H9 (cell line): ENCODE data around the gene ZNF92. TPM values are rescaled to one million over a fixed set of nuclear protein-coding genes. Genes with fewer than 3 reads are reported as not detected.

ENCODE experiments used
- DNase-seq: peaks from one replicate; pipeline ENCODE4 v3.0.0-alpha.2; 2017
- H2AFZ ChIP-seq: one replicate; pipeline ENCODE4 v1.6.1; 2013; ENCODE audit warnings: mild to moderate bottlenecking, low read length, control low read depth, moderate library complexity
- H2AK5ac ChIP-seq: 2 replicates; pipeline ENCODE4 v1.6.1; 2013; ENCODE audit warnings: low read length, control low read depth, mixed read lengths; ENCODE audit not compliant: insufficient read length
- H2BK120ac ChIP-seq: one replicate; pipeline ENCODE4 v1.6.1; 2013; ENCODE audit warnings: low read depth, mild to moderate bottlenecking, low read length, control low read depth, inconsistent platforms; ENCODE audit not compliant: poor library complexity, severe bottlenecking
- H2BK12ac ChIP-seq: 2 replicates; pipeline ENCODE4 v1.6.1; 2013; ENCODE audit warnings: low read length, control low read depth, mixed read lengths, low read depth; ENCODE audit not compliant: insufficient read length
- H2BK15ac ChIP-seq: 2 replicates; pipeline ENCODE4 v1.6.1; 2013; ENCODE audit warnings: low read depth, low read length, control low read depth
- H2BK20ac ChIP-seq: one replicate; pipeline ENCODE4 v1.6.1; 2013; ENCODE audit warnings: low read depth, mild to moderate bottlenecking, low read length, control low read depth, inconsistent platforms; ENCODE audit not compliant: poor library complexity, severe bottlenecking
- H2BK5ac ChIP-seq: 2 replicates; pipeline ENCODE4 v1.6.1; 2013; ENCODE audit warnings: low read length, control low read depth, mixed read lengths; ENCODE audit not compliant: insufficient read length
- H3K14ac ChIP-seq: 2 replicates; pipeline ENCODE4 v1.6.1; 2013; ENCODE audit warnings: low read length, control low read depth; ENCODE audit not compliant: insufficient read depth
- H3K18ac ChIP-seq: 2 replicates; pipeline ENCODE4 v1.6.1; 2013; ENCODE audit warnings: low read depth, mild to moderate bottlenecking, mixed read lengths, low read length, control low read depth; ENCODE audit not compliant: insufficient read length
- H3K23ac ChIP-seq: 2 replicates; pipeline ENCODE4 v1.6.1; 2013; ENCODE audit warnings: low read length, control low read depth, mixed read lengths, low read depth; ENCODE audit not compliant: insufficient read length
- H3K23me2 ChIP-seq: 2 replicates; pipeline ENCODE4 v1.6.1; 2013; ENCODE audit warnings: low read depth, mild to moderate bottlenecking, mixed read lengths, low read length, control low read depth; ENCODE audit not compliant: insufficient read length, poor library complexity, severe bottlenecking
- H3K27ac ChIP-seq: 2 replicates; pipeline ENCODE4 v1.5.1; 2013; ENCODE audit warnings: low read length, control low read depth, mixed read lengths, low read depth; ENCODE audit not compliant: insufficient read length
- H3K27me3 ChIP-seq: 2 replicates; pipeline ENCODE4 v1.6.1; 2013; ENCODE audit warnings: low read length, control low read depth, inconsistent platforms; ENCODE audit not compliant: insufficient read depth
- H3K4ac ChIP-seq: 2 replicates; pipeline ENCODE4 v1.6.1; 2013; ENCODE audit warnings: low read depth, mild to moderate bottlenecking, control low read depth, inconsistent platforms, low read length, moderate library complexity
- H3K4me1 ChIP-seq: 2 replicates; pipeline ENCODE4 v1.6.1; 2013; ENCODE audit warnings: low read length, control low read depth, inconsistent platforms; ENCODE audit not compliant: insufficient read depth
- H3K4me2 ChIP-seq: 2 replicates; pipeline ENCODE4 v1.6.1; 2013; ENCODE audit warnings: low read length, control low read depth, mixed read lengths; ENCODE audit not compliant: insufficient read length, insufficient read depth
- H3K56ac ChIP-seq: 2 replicates; pipeline ENCODE4 v1.6.1; 2013; ENCODE audit warnings: low read depth, mild to moderate bottlenecking, mixed read lengths, low read length, control low read depth; ENCODE audit not compliant: insufficient read length
- H3K79me1 ChIP-seq: 2 replicates; pipeline ENCODE4 v1.6.1; 2013; ENCODE audit warnings: low read depth, mild to moderate bottlenecking, moderate library complexity, low read length, control low read depth, inconsistent platforms; ENCODE audit not compliant: insufficient read depth, poor library complexity, severe bottlenecking
- H3K79me2 ChIP-seq: 2 replicates; pipeline ENCODE4 v1.6.1; 2013; ENCODE audit warnings: low read length, control low read depth, inconsistent platforms; ENCODE audit not compliant: insufficient read depth
- H3K9ac ChIP-seq: 2 replicates; pipeline ENCODE4 v1.6.1; 2013; ENCODE audit warnings: low read length, control low read depth, mixed read lengths; ENCODE audit not compliant: insufficient read length; ENCODE audit errors: extremely low read depth
- H3K9me3 ChIP-seq: one replicate; pipeline ENCODE4 v1.6.1; 2013; ENCODE audit warnings: low read depth, low read length, inconsistent platforms; ENCODE audit not compliant: control insufficient read depth
- H3T11ph ChIP-seq: one replicate; pipeline ENCODE4 v1.6.1; 2013; ENCODE audit warnings: mild to moderate bottlenecking, low read length, control low read depth, inconsistent platforms
- H4K20me1 ChIP-seq: one replicate; pipeline ENCODE4 v1.6.1; 2013; ENCODE audit not compliant: control insufficient read depth, insufficient read length, insufficient read depth
- H4K5ac ChIP-seq: 2 replicates; pipeline ENCODE4 v1.6.1; 2013; ENCODE audit warnings: low read depth, mild to moderate bottlenecking, mixed read lengths, low read length, control low read depth; ENCODE audit not compliant: insufficient read length
- H4K8ac ChIP-seq: replicated peaks from 2 replicates; pipeline ENCODE4 v1.6.1; 2013; ENCODE audit warnings: low read length, control low read depth, mixed read lengths, low read depth; ENCODE audit not compliant: insufficient read length
- H4K91ac ChIP-seq: 2 replicates; pipeline ENCODE4 v1.6.1; 2013; ENCODE audit warnings: low read depth, mild to moderate bottlenecking, moderate library complexity, mixed read lengths, low read length, control low read depth; ENCODE audit not compliant: insufficient read length
- H3K27ac Mint-ChIP-seq, 3 experiments: 2 replicates in 2 of 3; 3 replicates in 1 of 3; pipeline ENCODE4 v1.8.0; 2020 to 2021; ENCODE audit warnings: mixed read lengths in 3 of 3, mild to moderate bottlenecking in 1 of 3, moderate library complexity in 1 of 3
- H3K27me3 Mint-ChIP-seq: 2 replicates; pipeline ENCODE4 v1.8.0; 2021; ENCODE audit warnings: low read depth, mild to moderate bottlenecking, moderate library complexity, mixed read lengths
- H3K36me3 Mint-ChIP-seq, 3 experiments: 2 replicates in 2 of 3; 3 replicates in 1 of 3; pipeline ENCODE4 v1.8.0; 2020 to 2021; ENCODE audit warnings: low read depth in 3 of 3, mixed read lengths in 3 of 3; ENCODE audit not compliant: insufficient read depth in 1 of 3
- H3K4me1 Mint-ChIP-seq, 2 experiments: 2 replicates each; pipeline ENCODE4 v1.8.0; 2020; ENCODE audit warnings: mixed read lengths in 2 of 2
- H3K4me3 Mint-ChIP-seq, 2 experiments: 2 replicates in 1 of 2; 3 replicates in 1 of 2; pipeline ENCODE4 v1.8.0; 2020 to 2021; ENCODE audit warnings: mild to moderate bottlenecking in 2 of 2, mixed read lengths in 2 of 2, moderate library complexity in 1 of 2
- H3K9me3 Mint-ChIP-seq, 2 experiments: 2 replicates in 1 of 2; 3 replicates in 1 of 2; pipeline ENCODE4 v1.8.0; 2020; ENCODE audit warnings: mild to moderate bottlenecking in 2 of 2, mixed read lengths in 2 of 2, moderate library complexity in 1 of 2
- CTCF ChIP-seq: fragments of 200-600 bp; sonication (generic); conservative IDR thresholded peaks from 3 replicates; pipeline ENCODE4 v1.8.0; 2021; ENCODE audit warnings: antibody characterized with exemption, mild to moderate bottlenecking
- WGBS: extraction: QIAGEN DNeasy Blood & Tissue Kit; methylation state at CpG from one replicate; pipeline ENCODE4 v1.1.7; 2013; ENCODE audit warnings: missing lambda C conversion rate, low lambda C conversion rate, mixed read lengths; ENCODE audit not compliant: insufficient read length; ENCODE audit errors: extremely low coverage; 5-methylcytosine and 5-hydroxymethylcytosine counted together
- total RNA-seq: library from RNA; stranded (reverse); gene quantifications from 2 replicates; pipeline ENCODE4 v1.2.1, GENCODE V29; 2021

ZNF92 gene
- total RNA-seq, 1 experiment from 2014 or later: 32.4 TPM

GRCh38 chr7:65339257-65339656 is 34.4 kb upstream of the ZNF92 start:
- H3K23me2 ChIP-seq: no peaks in the 10 kb centered on the region
- no peaks in the 10 kb centered on the region for H3K4me1 Mint-ChIP-seq
- H3K4me2 ChIP-seq: no peak overlapping the region
- no peak overlapping the region for H3K27ac Mint-ChIP-seq
- no peak overlapping the region for H3K14ac ChIP-seq
- no peak overlapping the region for H2BK12ac ChIP-seq
- no peak overlapping the region for H3K27ac ChIP-seq
- H3K79me2 ChIP-seq: no peaks in the 10 kb centered on the region
- H3K23ac ChIP-seq: no peak overlapping the region
- no peak overlapping the region for H3K56ac ChIP-seq
- no peak overlapping the region for H3K4ac ChIP-seq
- H2AK5ac ChIP-seq: no peak overlapping the region
- no peak overlapping the region for H2BK20ac ChIP-seq
- no peak overlapping the region for H2BK5ac ChIP-seq
- DNase-seq: no peak
- H3K79me1 ChIP-seq: no peaks in the 10 kb centered on the region
- H3K18ac ChIP-seq: no peak overlapping the region
- no peaks in the 10 kb centered on the region for H3K27me3 Mint-ChIP-seq
- no peak overlapping the region for H3K9ac ChIP-seq
- peaks cover 5 to 10% (median 9%) of the 10 kb centered on the region in 3 experiments; a peak in 6 of 7 replicates for H3K36me3 Mint-ChIP-seq
- H3T11ph ChIP-seq: no peak overlapping the region
- no peaks in the 10 kb centered on the region for H4K20me1 ChIP-seq
- H3K4me3 Mint-ChIP-seq: no peak overlapping the region
- no peaks in the 10 kb centered on the region for H3K9me3 ChIP-seq
- H4K91ac ChIP-seq: no peak overlapping the region
- H2BK120ac ChIP-seq: no peak overlapping the region
- H3K27me3 ChIP-seq: no peaks in the 10 kb centered on the region
- peaks cover 0 to under 1% of the 10 kb centered on the region in 2 experiments; a peak in 2 of 5 replicates for H3K9me3 Mint-ChIP-seq
- TF ChIP-seq CTCF: no peak
- H2AFZ ChIP-seq: no peak overlapping the region
- no peak overlapping the region for H2BK15ac ChIP-seq
- H4K8ac ChIP-seq: no peak overlapping the region
- no CpG with 5 or more reads among the region's 3 CpGs for WGBS
- H4K5ac ChIP-seq: no peak overlapping the region
- no peaks in the 10 kb centered on the region for H3K4me1 ChIP-seq
